Measurements from ENCODE around the gene SYVN1.
A peak's percentile ranks its signal among the peaks of the same experiment; 100 is the strongest.
"Not testable (repeated sequence)": the region's sequence is repeated elsewhere in the genome, so short reads cannot be mapped to it uniquely, and the experiment has no call there.

SYVN1 gene

DNA sequence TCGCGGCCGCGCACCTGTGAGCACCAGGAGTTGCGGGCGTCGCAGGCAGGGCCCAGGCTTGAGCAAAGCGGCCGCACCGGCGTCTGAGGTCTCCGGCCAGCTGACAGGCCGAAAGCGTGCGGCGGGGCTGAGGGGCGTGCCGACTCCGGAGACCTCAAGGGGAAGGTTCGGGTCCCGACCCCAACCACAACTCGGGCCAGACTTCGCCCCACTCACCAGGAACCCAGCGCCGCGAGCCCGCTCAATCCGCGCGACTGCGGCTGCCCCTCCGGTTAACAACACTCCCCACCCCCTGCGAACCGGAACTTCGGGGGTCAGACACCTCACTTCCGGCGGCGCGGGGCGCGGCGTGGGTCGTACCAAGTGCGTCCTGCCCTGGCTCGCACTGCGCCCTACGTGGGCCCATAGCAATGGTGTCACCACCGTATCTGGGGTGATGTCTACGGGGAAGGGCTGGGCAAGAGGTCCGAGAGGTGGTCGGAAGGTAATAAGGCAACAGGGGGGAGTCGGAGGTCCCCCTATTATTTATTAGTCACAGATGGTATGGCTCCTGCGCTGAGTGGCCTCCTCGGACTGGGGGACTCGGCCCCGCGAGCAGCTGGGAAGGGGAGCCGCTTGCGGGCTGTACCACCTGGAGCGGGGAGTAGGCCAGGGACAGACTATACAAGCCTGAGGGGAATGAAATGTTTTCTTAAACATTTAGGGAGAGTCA is at the start of gene SYVN1:
TSS of gene SYVN1 (minus strand) at position 280 of the 712 bp plus-strand sequence. CDS start 918 bp downstream, outside the sequence.
- Mint-ChIP-seq H3K27ac (peak within 1 kb of the TSS; percentile 100), H3K4me3 (peak within 1 kb of the TSS; percentile 99), H3K27me3 (ENCODE audit: low read depth) (peaks cover 5% of the 10 kb centered on the region), H3K9me3 (no peaks in the 10 kb centered on the region), H3K4me1 (ENCODE audit: low read depth) (peaks cover 28% of the 10 kb centered on the region), H3K36me3 (ENCODE audit: low read depth) (peaks cover 19% of the 10 kb centered on the region)

DNA sequence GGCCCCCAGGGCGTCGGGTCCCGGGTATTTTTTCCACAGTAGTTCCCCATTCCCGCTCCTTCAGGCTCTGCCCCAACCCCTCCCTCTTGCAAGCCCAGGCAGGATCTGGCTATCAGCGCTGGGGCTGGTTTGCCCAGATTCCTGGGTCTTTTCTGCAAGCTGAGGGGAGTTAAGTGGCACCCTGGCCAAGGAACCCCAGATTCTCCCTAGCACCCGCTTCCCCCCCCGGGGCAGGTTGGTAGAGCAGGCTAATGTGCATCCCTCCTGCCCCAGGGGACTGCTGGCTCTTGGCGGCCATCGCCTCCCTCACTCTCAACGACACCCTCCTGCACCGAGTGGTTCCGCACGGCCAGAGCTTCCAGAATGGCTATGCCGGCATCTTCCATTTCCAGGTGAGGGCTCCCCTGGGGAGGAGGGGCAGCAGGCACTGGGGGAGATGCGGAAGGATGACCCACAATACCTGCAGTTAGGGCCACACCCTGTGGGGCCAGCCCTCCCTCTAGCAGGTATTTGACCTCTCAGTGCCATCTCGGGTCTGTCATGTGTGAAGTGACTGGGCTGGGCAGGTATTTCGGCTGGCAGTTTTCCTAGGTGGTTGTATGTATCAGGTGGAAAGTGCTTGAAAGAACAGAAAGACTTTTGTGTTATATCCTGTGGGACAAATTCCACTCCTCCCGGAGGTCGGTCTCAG is 49.0 kb upstream of the SYVN1 start:
- Mint-ChIP-seq H3K4me1 (ENCODE audit: low read depth) (peaks cover 17% of the 10 kb centered on the region), H3K27ac (peak overlapping the region; percentile 9), H3K4me3 (peak overlapping the region; percentile 60), H3K36me3 (ENCODE audit: low read depth) (peaks cover 22% of the 10 kb centered on the region), H3K9me3 (no peaks in the 10 kb centered on the region), H3K27me3 (ENCODE audit: low read depth) (peaks cover 13% of the 10 kb centered on the region)

- Mint-ChIP-seq H3K9me3 (no peaks in the 10 kb centered on the region), H3K4me1 (ENCODE audit: low read depth) (peaks cover 17% of the 10 kb centered on the region), H3K27ac (peak overlapping the region; percentile 41), H3K36me3 (ENCODE audit: low read depth) (peaks cover 22% of the 10 kb centered on the region), H3K27me3 (ENCODE audit: low read depth) (peaks cover 20% of the 10 kb centered on the region), H3K4me3 (peak overlapping the region; percentile 98)
Observed at GRCh38 chr11:65182258-65183170, 48.2 kb upstream of the SYVN1 start.

DNA sequence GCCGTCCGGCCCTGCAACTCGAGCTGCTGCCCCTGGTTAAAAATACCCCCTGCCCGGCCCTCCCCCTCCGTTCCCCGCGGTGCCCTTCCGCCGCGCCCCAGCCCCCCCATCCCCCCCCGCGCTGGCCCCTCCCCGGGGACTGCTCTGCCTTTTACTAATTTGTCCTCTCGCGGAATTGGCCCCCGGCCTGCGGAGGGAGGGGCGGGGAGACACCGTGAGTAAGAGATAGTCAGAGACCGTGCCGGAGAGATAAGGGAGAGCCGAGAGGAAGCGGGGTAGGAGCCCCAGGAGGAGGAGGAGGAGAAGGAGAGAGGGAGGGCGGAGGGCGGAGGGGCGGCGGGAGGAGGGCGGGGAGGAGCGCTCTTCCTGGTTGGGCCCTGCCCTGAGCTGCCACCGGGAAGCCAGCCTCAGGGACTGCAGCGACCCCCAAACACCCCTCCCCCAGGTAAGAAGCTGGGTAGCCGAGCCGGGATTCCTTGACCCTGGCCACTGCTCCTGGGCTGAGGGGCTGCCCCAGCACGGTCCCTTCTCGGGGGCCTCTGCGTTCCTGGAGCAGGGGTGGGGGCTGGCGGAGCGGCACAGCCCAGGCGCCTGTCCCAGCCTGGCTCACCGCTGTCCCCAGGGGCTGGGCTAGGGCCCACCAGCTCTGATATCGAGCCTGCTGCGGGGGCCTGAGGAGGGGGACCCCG is 47.4 kb upstream of the SYVN1 start, which contains the start of gene CAPN1:
TSS of gene CAPN1 (plus strand) at position 360 of the 689 bp plus-strand sequence. CDS start 774 bp downstream, outside the sequence.
- peaks cover 19% of the 10 kb centered on the region for H3K36me3 Mint-ChIP-seq (ENCODE audit: low read depth)
- peak within 1 kb of the TSS; percentile 98 for H3K4me3 Mint-ChIP-seq
- peaks cover 17% of the 10 kb centered on the region for H3K4me1 Mint-ChIP-seq (ENCODE audit: low read depth)
- H3K27me3 Mint-ChIP-seq (ENCODE audit: low read depth), result peaks cover 20% of the 10 kb centered on the region
- H3K9me3 Mint-ChIP-seq, result no peaks in the 10 kb centered on the region
- peak within 1 kb of the TSS; percentile 91 for H3K27ac Mint-ChIP-seq

- Mint-ChIP-seq H3K4me1 (ENCODE audit: low read depth) (peaks cover 17% of the 10 kb centered on the region), H3K27ac (peak overlapping the region; percentile 31), H3K36me3 (ENCODE audit: low read depth) (peaks cover 14% of the 10 kb centered on the region), H3K27me3 (ENCODE audit: low read depth) (peaks cover 20% of the 10 kb centered on the region), H3K4me3 (peak overlapping the region; percentile 84), H3K9me3 (no peaks in the 10 kb centered on the region)
Observed at GRCh38 chr11:65180877-65181568, 46.7 kb upstream of the SYVN1 start.

DNA sequence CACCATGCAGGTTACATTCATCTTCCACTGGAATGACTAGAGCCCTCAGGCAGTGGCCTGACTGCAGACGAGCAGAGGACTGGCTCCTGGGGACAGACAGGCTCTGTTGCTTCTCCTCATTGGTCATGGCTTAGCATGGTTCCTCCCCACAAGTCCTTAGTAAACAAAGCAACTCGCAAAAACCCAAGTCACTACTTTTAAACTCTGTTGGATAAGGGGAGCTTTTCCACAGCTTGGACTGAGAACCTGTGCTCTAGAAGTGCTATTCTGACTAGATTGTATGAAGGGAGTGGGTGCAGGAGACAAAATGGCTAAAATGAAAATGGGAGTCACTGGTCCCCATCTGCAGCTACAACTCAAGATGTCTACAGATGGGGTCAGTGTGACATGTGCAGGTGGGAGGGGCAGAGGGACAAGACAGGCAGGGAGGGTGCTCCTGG is 40.3 kb upstream of the SYVN1 start:
- not testable (repeated sequence) for H3K36me3 Mint-ChIP-seq (ENCODE audit: low read depth); H3K4me3 Mint-ChIP-seq; H3K9me3 Mint-ChIP-seq; H3K4me1 Mint-ChIP-seq (ENCODE audit: low read depth); H3K27ac Mint-ChIP-seq
- peaks cover 17% of the 10 kb centered on the region for H3K27me3 Mint-ChIP-seq (ENCODE audit: low read depth)

- H3K27ac Mint-ChIP-seq, result no peak overlapping the region
- H3K27me3 Mint-ChIP-seq (ENCODE audit: low read depth), result no peaks in the 10 kb centered on the region
- no peaks in the 10 kb centered on the region for H3K36me3 Mint-ChIP-seq (ENCODE audit: low read depth)
- H3K4me3 Mint-ChIP-seq, result no peak overlapping the region
- H3K9me3 Mint-ChIP-seq, result no peaks in the 10 kb centered on the region
- peaks cover 10% of the 10 kb centered on the region for H3K4me1 Mint-ChIP-seq (ENCODE audit: low read depth)
Observed at GRCh38 chr11:65172600-65172999, 38.3 kb upstream of the SYVN1 start.

GRCh38 chr11:65170058-65170534 is 35.8 kb upstream of the SYVN1 start, which contains the start of gene SPDYC:
TSS of gene SPDYC (plus strand) at chr11:65170233. CDS start at chr11:65171358, 1,125 bp downstream.
- H3K4me1 Mint-ChIP-seq (ENCODE audit: low read depth), result peaks cover 10% of the 10 kb centered on the region
- H3K27me3 Mint-ChIP-seq (ENCODE audit: low read depth), result no peaks in the 10 kb centered on the region
- peak within 1 kb of the TSS; percentile 79 for H3K27ac Mint-ChIP-seq
- no peaks in the 10 kb centered on the region for H3K36me3 Mint-ChIP-seq (ENCODE audit: low read depth)
- H3K4me3 Mint-ChIP-seq, result no peak within 1 kb of the TSS
- H3K9me3 Mint-ChIP-seq, result no peaks in the 10 kb centered on the region

- no peak overlapping the region for H3K4me3 Mint-ChIP-seq
- H3K27ac Mint-ChIP-seq, result peak overlapping the region; percentile 79
- no peaks in the 10 kb centered on the region for H3K9me3 Mint-ChIP-seq
- H3K36me3 Mint-ChIP-seq (ENCODE audit: low read depth), result no peaks in the 10 kb centered on the region
- no peaks in the 10 kb centered on the region for H3K27me3 Mint-ChIP-seq (ENCODE audit: low read depth)
- H3K4me1 Mint-ChIP-seq (ENCODE audit: low read depth), result peaks cover 10% of the 10 kb centered on the region
Observed at GRCh38 chr11:65169164-65169641, 34.9 kb upstream of the SYVN1 start.

DNA sequence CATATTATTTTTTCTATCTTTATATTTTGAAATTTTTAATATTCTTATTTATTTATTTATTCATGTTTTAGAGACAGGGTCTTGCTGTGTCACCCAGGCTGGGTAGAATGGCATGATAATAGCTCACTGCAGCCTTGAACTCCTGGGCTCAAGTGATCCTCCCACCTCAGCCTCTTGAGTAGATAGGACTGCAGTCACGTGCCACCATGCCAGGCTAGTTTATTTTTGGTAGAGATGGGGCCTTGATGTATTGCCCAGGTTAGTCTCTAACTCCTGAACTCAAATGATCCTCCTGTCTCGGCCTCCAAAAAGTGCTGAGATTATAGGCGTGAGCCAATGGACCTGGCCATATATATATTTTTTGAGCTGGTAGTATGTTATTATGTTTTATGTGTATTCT is 33.3 kb upstream of the SYVN1 start:
- Mint-ChIP-seq H3K36me3 (ENCODE audit: low read depth) (no peaks in the 10 kb centered on the region), H3K27me3 (ENCODE audit: low read depth) (no peaks in the 10 kb centered on the region), H3K4me3 (no peak overlapping the region), H3K9me3 (no peaks in the 10 kb centered on the region), H3K4me1 (ENCODE audit: low read depth) (peaks cover 10% of the 10 kb centered on the region), H3K27ac (no peak overlapping the region)

- Mint-ChIP-seq H3K36me3 (ENCODE audit: low read depth) (no peaks in the 10 kb centered on the region), H3K9me3 (no peaks in the 10 kb centered on the region), H3K4me1 (ENCODE audit: low read depth) (peaks cover 10% of the 10 kb centered on the region), H3K27me3 (ENCODE audit: low read depth) (no peaks in the 10 kb centered on the region), H3K4me3 (no peak overlapping the region), H3K27ac (no peak overlapping the region)
Observed at GRCh38 chr11:65166893-65167292, 32.6 kb upstream of the SYVN1 start.

GRCh38 chr11:65165410-65166317 is 31.3 kb upstream of the SYVN1 start:
- H3K36me3 Mint-ChIP-seq (ENCODE audit: low read depth), result no peaks in the 10 kb centered on the region
- peaks cover 10% of the 10 kb centered on the region for H3K4me1 Mint-ChIP-seq (ENCODE audit: low read depth)
- H3K9me3 Mint-ChIP-seq, result no peaks in the 10 kb centered on the region
- no peaks in the 10 kb centered on the region for H3K27me3 Mint-ChIP-seq (ENCODE audit: low read depth)
- no peak overlapping the region for H3K4me3 Mint-ChIP-seq
- H3K27ac Mint-ChIP-seq, result no peak overlapping the region

All from T-helper 1 cell treated with Interleukin-12 subunit alpha and Interleukin-12 subunit beta and Interleukin-4 antibody, amounts not matched to agents 30 μg/mL and 1 μg/mL, for 36 hours (primary cell).